GM11168 (cell line): Measurements from ENCODE around the gene GSE1.

Source experiments
- in situ Hi-C: fragments of 300-500 bp; cut with MboI; formaldehyde crosslinking; loops from one replicate; pipeline ENCODE4 v1.12.0; 2022; ENCODE audit warnings: low sequenced_read_pairs; ENCODE audit not compliant: unreplicated experiment

Gene GSE1

GRCh38 chr16:85640585-85640984 is 27.5 kb downstream of the GSE1 start:
- in situ Hi-C loops, result no loop called here

GRCh38 chr16:85641305-85641704 is 28.2 kb downstream of the GSE1 start:
- in situ Hi-C loops, result no loop called here

GRCh38 chr16:85641776-85642176 is 28.7 kb downstream of the GSE1 start:
- in situ Hi-C loops, result no loop called here

GRCh38 chr16:85642762-85643358 is 29.7 kb downstream of the GSE1 start:
- in situ Hi-C loops, result no loop called here

- in situ Hi-C loops, result no loop called here
Measured at GRCh38 chr16:85643631-85644030, 30.5 kb downstream of the GSE1 start.

- in situ Hi-C loops, result no loop called here
Measured at GRCh38 chr16:85644093-85644712, 31.1 kb downstream of the GSE1 start.

- in situ Hi-C loops, result no loop called here
Measured at GRCh38 chr16:85645021-85645589, 32.0 kb downstream of the GSE1 start.

GRCh38 chr16:85646358-85646907 is 33.3 kb downstream of the GSE1 start:
- in situ Hi-C loops, result no loop called here

GRCh38 chr16:85646976-85647375 is 33.9 kb downstream of the GSE1 start:
- in situ Hi-C loops, result no loop called here

GRCh38 chr16:85648070-85648714 is 35.1 kb downstream of the GSE1 start:
- in situ Hi-C loops, result no loop called here

GRCh38 chr16:85648805-85649204 is 35.7 kb downstream of the GSE1 start:
- in situ Hi-C loops, result no loop called here

GRCh38 chr16:85649411-85650134 is 36.5 kb downstream of the GSE1 start:
- in situ Hi-C loops, result no loop called here

- in situ Hi-C loops, result no loop called here
Measured at GRCh38 chr16:85650135-85650843, 37.2 kb downstream of the GSE1 start.

- in situ Hi-C loops, result no loop called here
Measured at GRCh38 chr16:85650844-85651628, 37.9 kb downstream of the GSE1 start.

GRCh38 chr16:85651629-85652430 is 38.7 kb downstream of the GSE1 start:
- in situ Hi-C loops, result no loop called here

- in situ Hi-C loops, result no loop called here
Measured at GRCh38 chr16:85652431-85653221, 39.5 kb downstream of the GSE1 start.

GRCh38 chr16:85653290-85653891 is 40.3 kb downstream of the GSE1 start:
- in situ Hi-C loops, result no loop called here
